Measurements from ENCODE around the gene MEI4.

DNA sequence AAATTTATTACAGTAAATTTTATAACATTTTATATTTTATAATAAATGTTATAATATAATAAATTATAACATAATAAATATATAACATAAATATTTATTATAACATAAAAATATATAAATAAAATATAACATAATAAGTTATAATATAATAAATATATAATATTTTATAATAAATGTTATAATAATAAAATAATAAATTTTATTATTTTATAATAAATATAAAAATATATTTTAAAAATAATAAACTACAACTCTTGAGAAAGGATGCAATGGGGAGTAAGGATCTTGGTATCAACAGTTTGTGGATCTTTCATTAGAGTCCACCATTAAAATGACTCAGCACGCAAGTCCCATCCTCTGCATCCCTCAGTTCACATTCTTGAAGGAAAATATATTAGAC, 312.6 kb downstream of the MEI4 start:
- no peak for TF ChIP-seq CTCF (IDR thresholded peaks at IDR 0.05; ENCODE audit: insufficient read depth, low read length)
- TF ChIP-seq SPI1 (IDR thresholded peaks at IDR 0.05; ENCODE audit: borderline replicate concordance, low read depth), result no peak
- TF ChIP-seq REST (IDR thresholded peaks at IDR 0.05; ENCODE audit: insufficient replicate concordance, low read depth), result no peak
- no peak for TF ChIP-seq POLR2AphosphoS5 (IDR thresholded peaks at IDR 0.05; ENCODE audit: low read depth)
